Hypothalamus (tissue), 51 donors: ENCODE measurements around the gene CAP2.
"Not testable (repeated sequence)": the region's sequence is repeated elsewhere in the genome, so short reads cannot be mapped to it uniquely, and the experiment has no call there.

Experiments used
- DNase-seq, 51 donors: peaks; one replicate each; lab custom pipeline; 2025; lab: John Stamatoyannopoulos, UW

CAP2 gene

DNA sequence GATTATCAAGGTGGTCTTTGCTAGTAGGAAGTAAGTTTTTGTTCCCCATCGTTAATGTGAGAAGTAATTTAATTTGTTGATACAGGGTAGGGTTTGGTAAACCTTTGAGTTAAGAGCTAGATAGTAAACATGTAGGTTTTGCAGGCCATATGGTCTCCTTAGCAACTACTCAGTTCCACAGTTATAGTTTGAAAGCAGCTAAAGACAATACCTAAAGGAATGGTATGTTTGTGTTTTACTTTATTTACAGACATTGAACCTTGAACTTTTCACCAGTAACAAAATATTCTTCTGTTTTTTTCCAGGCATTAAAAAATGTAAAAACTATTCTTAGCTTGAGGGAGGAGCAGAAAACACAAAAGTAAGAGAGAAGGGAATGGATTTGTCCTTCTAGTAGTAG lies 1.7 kb downstream of the CAP2 start:
- DNase-seq, result no peak

DNA sequence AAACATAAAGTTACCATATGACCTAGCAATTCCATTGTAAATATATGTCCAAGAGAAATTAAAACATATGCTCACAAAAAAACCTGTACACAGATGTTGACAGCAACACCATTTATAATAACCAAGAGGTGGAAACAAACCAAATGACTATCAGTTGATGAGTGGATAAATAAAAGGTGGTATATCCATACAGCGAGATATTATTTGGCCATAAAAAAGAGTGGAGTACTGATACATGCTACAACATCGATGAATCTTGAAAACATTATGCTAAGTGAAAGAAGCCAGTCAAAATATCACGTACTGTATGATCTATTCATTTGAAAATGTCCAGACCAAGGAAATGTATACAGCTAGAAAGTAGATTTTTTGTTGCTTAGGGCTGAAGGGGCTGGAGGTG lies 2.9 kb downstream of the CAP2 start:
- DNase-seq, result no peak

DNA sequence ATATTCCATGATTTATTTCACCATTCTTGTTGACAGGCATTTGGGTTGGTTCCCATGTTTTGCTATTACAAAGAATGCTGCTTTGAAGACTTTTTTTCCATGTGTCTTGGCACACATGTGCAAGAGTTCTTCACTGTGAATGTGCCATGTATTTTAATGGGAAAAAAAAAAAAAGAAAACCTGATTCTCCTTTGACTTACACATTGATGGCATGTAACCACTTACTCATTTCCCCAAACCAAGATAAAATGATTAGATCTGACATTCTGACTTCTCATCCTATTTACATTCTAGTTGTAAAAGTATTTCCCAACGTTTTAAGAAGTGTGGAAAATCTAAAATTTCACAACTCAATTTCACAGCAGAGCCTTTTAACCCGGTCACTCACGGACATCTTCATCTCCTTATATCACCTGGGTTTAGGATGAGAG lies 4.4 kb downstream of the CAP2 start:
- no peak for DNase-seq

DNA sequence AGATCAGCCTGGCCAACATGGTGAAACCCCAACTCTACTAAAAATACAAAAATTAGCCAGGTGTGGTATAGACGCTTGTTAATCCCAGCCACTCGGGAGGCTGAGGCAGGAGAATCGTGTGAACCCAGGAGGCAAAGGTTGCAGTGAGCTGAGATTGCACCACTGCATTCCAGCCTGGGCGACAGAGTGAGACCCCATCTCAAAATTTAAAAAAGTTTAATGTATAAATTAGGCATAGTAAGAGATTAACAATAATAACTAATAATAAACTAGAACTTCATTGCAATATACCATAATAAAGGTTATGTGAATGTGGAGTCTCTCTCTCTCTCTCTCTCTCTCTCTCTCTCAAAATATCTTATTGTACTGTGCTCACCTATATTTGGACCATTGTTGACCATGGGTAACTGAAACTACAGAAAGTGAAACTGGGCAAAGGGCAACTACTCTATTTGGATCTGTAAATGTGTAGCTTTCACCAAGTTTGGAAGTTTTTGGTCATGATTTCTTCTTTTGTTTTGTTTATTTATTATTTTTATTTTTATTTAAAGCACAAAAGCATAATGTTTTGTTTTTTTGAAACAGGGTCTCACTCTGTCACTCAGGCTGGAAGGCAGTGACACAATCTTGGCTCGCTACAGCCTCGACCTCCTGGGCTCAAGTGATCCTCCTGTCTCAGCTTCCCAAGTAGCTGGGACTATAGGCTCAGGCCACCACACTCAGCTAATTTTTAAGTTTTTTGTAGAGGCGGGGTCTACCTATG lies 12.0 kb downstream of the CAP2 start:
- DNase-seq, result not testable (repeated sequence)

DNA sequence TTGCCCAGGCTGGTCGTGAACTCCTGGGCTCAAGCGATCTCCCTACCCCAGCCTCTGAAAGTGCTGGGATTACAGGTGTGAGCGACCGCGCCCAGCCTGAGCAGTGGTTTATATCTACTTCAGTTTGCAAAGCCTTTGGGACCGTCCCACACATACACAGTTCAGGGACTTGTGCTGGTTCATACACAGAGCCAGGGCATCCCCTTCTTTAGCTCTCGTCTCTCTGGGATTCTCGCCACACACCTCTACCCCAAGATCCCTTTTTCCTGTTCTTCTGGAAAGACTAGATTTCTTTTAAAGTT lies 12.5 kb downstream of the CAP2 start:
- no peak for DNase-seq

DNA sequence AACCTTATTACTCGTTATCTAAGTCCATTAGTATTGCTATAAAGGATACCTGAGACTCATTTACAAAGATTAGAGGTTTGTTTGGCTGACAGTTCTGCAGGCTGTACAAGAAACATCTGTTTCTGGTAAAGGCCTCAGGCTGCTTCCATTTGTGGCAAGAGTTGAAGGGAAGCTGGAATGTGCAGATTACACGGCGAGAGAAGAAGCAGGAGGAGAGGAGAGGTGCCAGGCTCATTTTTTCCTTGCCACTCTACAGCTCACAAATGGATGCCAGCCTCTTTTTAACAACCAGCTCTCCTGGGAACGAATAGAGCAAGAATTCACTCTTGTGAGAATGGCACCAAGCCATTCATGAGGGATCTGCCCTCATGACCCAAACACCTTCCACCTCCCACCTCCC lies 14.7 kb downstream of the CAP2 start:
- no peak for DNase-seq

DNA sequence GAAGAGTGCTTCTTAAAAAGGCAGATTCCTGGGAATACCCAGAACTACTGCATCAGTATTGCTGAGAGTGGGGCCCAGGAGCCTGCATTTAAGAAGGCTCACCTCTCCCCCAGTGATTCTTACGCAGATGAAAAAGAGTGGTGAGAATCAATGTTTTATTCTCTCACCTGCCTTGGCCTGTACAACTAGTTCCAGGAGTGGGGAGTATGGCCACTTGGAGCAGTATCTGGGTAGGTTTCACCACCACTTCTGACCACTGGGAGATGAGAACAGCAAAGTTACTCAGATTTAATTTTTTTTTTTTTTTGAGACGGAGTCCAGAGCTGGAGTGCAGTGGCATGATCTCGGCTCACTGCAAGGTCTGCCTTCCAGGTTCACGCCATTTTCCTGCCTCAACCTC lies 16.9 kb downstream of the CAP2 start:
- no peak for DNase-seq

DNA sequence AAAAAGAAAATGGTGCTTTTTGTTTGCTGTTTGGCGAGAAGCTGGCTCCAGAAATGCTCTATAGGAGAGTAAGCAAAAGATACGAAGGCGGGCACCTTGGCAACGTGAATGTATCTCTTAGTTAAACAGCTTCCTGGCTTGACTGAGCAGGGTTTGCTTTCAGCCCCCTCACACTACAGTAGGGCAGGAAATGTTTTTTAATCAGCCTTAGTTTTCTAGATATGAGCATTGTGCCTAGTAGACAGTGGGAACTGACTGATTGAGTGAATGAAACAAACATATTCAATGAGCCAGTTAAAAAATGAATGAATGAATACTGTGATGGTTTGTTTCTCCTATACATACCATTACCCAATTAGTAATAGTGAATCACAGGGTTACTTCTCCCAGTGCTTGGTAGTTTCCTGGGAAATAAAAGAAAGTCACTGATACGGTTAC lies 19.9 kb downstream of the CAP2 start:
- DNase-seq, result no peak

DNA sequence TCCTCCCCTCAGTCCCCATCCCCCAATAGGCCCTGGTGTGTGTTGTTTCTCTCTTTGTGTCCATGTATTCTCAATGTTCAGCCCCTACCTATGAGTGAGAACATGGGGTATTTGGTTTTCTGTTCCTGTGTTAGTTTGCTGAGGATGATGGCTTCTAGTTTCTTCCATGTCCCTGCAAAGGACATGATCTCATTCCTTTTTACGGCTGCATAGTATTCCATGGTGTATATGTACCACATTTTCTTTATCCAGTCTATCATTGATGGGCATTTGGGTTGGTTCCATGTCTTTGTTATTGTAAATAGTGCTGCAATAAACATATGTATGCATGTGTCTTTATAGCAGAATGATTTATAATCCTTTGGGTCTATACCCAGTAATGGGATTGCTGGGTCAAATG lies 21.0 kb downstream of the CAP2 start:
- DNase-seq, result not testable (repeated sequence)

DNA sequence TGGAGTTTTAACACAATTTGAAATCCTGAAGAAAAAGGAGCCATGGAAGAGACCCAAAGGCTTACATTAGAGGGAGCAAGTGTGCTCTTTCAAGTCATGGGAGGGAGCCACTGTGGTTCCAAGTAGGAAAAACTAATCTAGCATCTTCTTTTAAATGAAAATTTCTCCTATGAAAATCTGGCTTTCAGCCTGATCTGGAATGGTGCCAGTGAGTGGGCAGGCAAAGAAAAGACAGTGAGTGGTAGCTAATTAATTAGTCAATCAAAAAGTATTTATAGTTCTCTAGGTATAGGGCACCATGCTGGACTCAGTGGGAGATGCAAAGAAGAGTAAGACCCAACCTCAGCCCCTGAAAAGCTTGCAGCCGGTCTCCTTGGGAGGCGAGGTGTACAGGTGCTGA lies 21.9 kb downstream of the CAP2 start:
- DNase-seq, result peak in 1 of 51 donors; percentile 35

DNA sequence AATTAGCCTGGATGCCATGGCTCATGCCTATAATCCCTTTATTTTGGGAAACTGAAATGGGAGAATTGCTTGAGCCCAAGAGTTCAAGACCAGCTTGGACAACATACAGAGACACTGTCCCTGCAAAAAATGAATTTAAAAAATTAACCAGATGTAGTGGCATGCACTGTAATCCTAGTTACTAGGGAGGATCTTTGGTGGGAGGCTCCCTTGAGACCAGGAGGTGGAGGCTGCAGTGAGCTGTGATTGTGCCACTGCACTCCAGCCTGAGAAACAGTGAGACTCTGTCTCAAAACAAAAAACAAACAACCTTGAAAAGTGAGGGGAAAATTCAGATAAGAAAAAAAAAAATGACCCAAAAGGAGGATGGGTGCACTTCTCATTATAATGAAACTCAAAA lies 23.4 kb downstream of the CAP2 start:
- no peak for DNase-seq

DNA sequence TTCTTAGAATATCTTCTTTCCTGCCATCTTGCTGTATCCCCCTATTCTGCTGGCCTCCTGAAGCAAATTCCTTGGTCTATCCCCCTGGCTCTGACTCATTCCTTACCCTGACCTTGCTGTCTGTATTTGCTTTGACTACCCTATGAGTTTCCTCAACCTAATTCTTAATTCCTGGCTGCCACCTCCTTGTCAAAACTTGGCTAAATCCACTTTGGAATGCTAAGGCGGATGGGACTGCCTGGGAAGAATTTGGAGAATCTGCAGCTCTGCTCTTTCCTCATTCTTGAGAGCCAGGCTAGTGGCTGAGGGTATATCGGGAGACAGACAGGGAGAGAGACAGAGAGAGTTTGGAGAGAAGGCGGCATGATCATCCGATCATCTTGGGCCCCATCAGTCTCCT lies 24.4 kb downstream of the CAP2 start:
- DNase-seq, result no peak

DNA sequence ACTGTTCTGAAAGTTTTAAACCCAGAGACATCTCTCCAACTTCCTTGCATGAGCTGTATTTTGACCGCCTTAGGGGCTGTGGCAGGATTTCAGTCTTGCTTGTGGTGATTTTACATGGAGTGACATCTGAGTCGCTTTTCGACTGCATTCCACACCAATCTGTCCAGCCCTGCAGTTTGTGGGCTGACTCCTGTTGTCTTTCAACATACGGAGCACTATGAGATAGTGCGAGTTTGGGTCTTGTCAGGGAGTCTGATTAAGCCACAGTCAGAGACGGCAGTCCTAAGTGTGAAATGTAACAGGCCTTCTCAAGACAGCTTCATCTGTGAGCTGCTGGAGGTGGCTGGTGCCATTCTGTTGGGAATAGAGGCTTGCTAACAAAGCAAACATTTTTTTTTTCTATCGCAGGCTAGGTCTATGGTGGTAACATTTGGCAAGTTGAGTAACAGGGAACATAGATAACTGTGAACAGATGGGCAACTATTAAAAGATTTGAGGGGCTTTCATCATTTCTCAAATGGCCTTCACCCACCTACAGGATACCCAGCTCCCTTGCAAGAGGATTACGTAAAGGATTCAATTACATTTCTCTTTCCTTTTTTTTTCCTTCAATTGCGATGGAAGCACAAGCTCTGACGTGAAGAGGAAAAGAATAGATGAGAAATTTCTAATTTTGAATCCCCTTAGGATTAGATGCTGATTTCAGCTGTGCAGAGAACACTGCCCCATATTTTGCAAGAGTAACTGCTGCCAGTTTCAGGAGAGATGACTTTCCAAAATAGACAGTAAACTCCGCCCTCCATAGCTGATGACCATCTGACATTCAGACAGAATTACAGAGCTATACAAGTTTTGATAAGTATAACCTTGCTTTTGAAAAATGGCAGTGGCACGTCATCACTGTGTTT lies 25.1 kb downstream of the CAP2 start:
- no peak for DNase-seq

DNA sequence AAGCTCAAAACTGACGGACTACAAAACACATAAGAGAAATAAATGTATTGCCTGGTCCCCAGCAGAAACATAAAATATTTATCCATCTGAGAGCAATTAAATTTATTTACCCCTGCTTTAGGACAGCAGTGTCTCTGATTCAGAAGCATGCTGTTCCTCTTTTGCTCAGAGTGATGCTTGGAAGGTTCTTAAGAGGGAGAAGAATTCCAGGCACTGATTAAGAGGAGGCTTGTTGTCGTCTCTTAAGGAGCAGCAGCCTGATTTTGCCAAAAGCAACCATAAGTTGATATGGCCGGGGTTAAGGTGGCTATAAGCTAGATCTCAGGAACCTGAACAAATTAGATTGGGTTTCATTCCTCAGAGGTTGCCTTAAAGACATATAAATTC lies 25.8 kb downstream of the CAP2 start:
- DNase-seq, result no peak

DNA sequence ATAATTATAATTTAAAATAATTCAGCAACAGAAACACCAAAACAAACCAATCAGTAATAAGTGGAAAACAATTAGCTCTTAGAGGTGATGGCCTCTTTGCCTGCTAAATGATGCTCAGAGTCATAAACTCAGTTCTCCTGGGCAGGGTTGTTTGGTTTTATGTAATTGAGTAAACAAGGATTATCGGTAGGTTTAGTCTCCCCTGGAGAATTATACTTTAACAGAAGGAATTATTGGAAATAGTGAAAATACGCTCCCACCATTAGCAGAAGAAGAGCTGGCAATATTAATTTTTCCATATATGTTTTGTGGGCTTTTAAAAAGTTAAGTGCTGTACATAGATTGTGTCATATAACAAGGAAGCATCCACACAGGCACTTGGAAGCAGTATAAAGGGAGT lies 27.0 kb downstream of the CAP2 start:
- no peak for DNase-seq

DNA sequence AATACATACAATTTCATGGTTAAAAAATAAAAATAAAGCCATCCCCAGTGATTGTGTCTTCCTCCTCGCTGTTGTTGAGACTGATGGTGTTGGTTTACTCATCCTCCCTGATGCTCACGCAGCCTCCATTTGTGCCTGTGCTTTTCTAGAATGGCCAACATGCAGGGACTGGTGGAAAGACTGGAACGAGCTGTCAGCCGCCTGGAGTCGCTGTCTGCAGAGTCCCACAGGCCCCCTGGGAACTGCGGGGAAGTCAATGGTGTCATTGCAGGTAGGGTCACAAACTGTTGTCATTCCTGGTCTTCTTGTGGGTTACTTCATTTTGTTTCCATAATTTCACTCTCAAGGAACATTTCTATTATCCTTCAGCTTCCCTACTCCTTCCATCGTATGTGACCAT lies 28.0 kb downstream of the CAP2 start:
- DNase-seq, result no peak

DNA sequence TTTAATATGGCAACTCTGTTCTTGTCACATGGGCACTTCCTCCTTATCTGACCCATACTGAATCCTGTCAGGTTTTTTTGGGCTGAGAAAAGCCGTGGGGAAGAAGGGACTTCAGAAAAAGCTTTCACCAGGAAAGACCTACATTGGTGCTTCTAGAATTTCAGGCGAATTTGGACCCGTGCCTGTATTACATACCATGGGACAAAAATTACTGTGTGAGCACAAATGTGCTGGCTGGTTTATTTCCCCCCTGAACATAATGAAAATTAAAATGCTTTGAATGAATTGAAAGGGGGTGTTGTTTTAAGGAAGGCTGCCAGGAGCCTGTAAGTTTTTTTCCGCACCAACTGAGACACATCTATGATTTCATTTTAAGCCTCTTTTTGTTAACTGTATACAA lies 29.6 kb downstream of the CAP2 start:
- no peak for DNase-seq

DNA sequence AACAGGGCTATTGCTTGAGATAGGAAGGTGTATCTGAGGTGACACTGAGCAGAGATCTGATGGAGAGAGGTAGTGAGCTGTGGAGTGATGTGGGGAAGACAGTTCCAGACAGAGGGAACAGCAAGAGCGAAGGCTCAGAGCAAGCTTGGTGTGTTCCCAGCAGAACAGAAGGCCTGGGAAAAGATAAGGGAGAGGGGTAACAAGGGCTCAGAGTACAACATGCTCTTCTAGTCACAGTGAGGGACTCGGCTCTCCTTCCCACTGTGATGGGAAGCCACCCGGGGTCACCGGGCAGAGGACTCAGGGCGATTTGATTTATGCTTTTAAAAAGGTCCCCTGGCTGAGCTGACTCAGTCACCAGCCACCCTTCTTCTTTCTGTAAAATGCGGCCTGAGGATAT lies 33.7 kb downstream of the CAP2 start:
- DNase-seq, result no peak

DNA sequence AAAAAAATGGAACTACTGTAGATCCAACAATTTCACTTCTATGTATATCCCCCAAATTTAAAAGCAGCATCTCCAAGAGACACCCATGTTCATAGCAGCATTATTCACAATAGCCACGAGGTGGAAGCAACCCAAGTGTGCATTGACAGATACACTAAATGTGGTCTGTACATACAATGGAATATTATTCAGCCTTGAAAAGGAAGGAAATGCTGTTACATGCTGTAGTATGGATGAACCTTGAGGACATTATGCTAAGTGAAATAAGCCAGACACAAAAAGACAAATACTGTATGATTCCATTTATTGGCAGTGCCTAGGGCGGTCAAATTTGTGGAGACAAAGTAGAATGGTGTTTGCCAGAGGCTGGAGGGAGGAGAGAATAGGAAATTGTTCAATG lies 34.2 kb downstream of the CAP2 start:
- no peak for DNase-seq

DNA sequence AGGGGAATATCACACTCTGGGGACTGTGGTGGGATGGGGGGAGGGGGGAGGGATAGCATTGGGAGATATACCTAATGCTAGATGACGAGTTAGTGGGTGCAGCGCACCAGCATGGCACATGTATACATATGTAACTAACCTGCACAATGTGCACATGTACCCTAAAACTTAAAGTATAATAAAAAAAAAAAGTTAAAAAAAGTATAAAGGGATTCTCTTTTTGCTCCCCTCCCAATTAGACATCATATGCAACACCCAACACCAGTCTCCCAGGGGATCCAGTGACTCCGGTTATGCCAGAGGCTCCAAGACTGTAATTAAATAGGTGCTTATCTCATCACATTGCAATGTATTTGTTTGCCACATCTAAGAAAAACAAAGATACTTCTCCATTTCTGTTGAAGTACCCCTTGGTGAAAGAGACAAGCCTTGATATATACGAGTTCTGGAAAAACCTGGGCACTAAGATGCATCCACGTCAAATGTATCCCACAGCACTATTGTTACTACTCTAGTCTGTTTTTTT lies 35.3 kb downstream of the CAP2 start:
- DNase-seq, result not testable (repeated sequence)

DNA sequence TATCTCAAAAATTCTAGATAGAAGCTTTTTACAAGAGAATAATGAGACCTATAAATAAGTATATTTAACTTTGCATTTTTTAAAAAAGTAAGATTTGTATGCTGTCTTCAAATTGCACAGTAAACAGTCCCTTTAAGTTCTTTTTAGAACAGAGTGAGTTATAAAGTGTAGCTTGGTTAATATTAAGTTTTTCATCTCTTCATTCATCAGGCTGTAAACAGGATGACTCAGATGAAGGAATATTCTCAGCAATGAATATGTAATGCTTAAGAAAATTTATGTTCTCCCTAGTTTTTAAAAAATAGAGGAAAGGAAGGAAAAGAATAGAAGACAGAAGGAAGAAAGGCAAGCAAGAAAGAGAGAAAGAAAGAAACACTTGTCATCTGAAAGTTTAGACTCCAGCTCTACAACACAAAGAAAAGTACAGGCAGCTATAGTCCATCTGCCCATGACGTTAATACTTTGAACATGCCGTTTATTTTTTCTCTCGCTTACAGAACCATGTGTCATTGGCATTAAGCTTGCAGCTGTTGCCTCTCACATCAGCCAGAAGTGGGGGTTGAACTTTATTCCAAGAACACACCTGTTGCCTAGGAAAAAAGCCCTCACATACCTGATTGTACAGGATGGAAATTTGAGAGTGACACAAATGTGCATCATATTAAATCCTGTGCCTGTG lies 36.1 kb downstream of the CAP2 start:
- no peak for DNase-seq
